H9 (cell line): ENCODE data around the gene CFAP90. TPM values are rescaled to one million over a fixed set of nuclear protein-coding genes. Genes with fewer than 3 reads are reported as not detected.

Experiments used
- DNase-seq: peaks from one replicate; pipeline ENCODE4 v3.0.0-alpha.2; 2017
- H2AFZ ChIP-seq: one replicate; pipeline ENCODE4 v1.6.1; 2013; ENCODE audit warnings: mild to moderate bottlenecking, low read length, control low read depth, moderate library complexity
- H2AK5ac ChIP-seq: 2 replicates; pipeline ENCODE4 v1.6.1; 2013; ENCODE audit warnings: low read length, control low read depth, mixed read lengths; ENCODE audit not compliant: insufficient read length
- H2BK120ac ChIP-seq: one replicate; pipeline ENCODE4 v1.6.1; 2013; ENCODE audit warnings: low read depth, mild to moderate bottlenecking, low read length, control low read depth, inconsistent platforms; ENCODE audit not compliant: poor library complexity, severe bottlenecking
- H2BK12ac ChIP-seq: 2 replicates; pipeline ENCODE4 v1.6.1; 2013; ENCODE audit warnings: low read length, control low read depth, mixed read lengths, low read depth; ENCODE audit not compliant: insufficient read length
- H2BK15ac ChIP-seq: 2 replicates; pipeline ENCODE4 v1.6.1; 2013; ENCODE audit warnings: low read depth, low read length, control low read depth
- H2BK20ac ChIP-seq: one replicate; pipeline ENCODE4 v1.6.1; 2013; ENCODE audit warnings: low read depth, mild to moderate bottlenecking, low read length, control low read depth, inconsistent platforms; ENCODE audit not compliant: poor library complexity, severe bottlenecking
- H2BK5ac ChIP-seq: 2 replicates; pipeline ENCODE4 v1.6.1; 2013; ENCODE audit warnings: low read length, control low read depth, mixed read lengths; ENCODE audit not compliant: insufficient read length
- H3K14ac ChIP-seq: 2 replicates; pipeline ENCODE4 v1.6.1; 2013; ENCODE audit warnings: low read length, control low read depth; ENCODE audit not compliant: insufficient read depth
- H3K18ac ChIP-seq: 2 replicates; pipeline ENCODE4 v1.6.1; 2013; ENCODE audit warnings: low read depth, mild to moderate bottlenecking, mixed read lengths, low read length, control low read depth; ENCODE audit not compliant: insufficient read length
- H3K23ac ChIP-seq: 2 replicates; pipeline ENCODE4 v1.6.1; 2013; ENCODE audit warnings: low read length, control low read depth, mixed read lengths, low read depth; ENCODE audit not compliant: insufficient read length
- H3K23me2 ChIP-seq: 2 replicates; pipeline ENCODE4 v1.6.1; 2013; ENCODE audit warnings: low read depth, mild to moderate bottlenecking, mixed read lengths, low read length, control low read depth; ENCODE audit not compliant: insufficient read length, poor library complexity, severe bottlenecking
- H3K27ac ChIP-seq: 2 replicates; pipeline ENCODE4 v1.5.1; 2013; ENCODE audit warnings: low read length, control low read depth, mixed read lengths, low read depth; ENCODE audit not compliant: insufficient read length
- H3K27me3 ChIP-seq: 2 replicates; pipeline ENCODE4 v1.6.1; 2013; ENCODE audit warnings: low read length, control low read depth, inconsistent platforms; ENCODE audit not compliant: insufficient read depth
- H3K4ac ChIP-seq: 2 replicates; pipeline ENCODE4 v1.6.1; 2013; ENCODE audit warnings: low read depth, mild to moderate bottlenecking, control low read depth, inconsistent platforms, low read length, moderate library complexity
- H3K4me1 ChIP-seq: 2 replicates; pipeline ENCODE4 v1.6.1; 2013; ENCODE audit warnings: low read length, control low read depth, inconsistent platforms; ENCODE audit not compliant: insufficient read depth
- H3K4me2 ChIP-seq: 2 replicates; pipeline ENCODE4 v1.6.1; 2013; ENCODE audit warnings: low read length, control low read depth, mixed read lengths; ENCODE audit not compliant: insufficient read length, insufficient read depth
- H3K56ac ChIP-seq: 2 replicates; pipeline ENCODE4 v1.6.1; 2013; ENCODE audit warnings: low read depth, mild to moderate bottlenecking, mixed read lengths, low read length, control low read depth; ENCODE audit not compliant: insufficient read length
- H3K79me1 ChIP-seq: 2 replicates; pipeline ENCODE4 v1.6.1; 2013; ENCODE audit warnings: low read depth, mild to moderate bottlenecking, moderate library complexity, low read length, control low read depth, inconsistent platforms; ENCODE audit not compliant: insufficient read depth, poor library complexity, severe bottlenecking
- H3K79me2 ChIP-seq: 2 replicates; pipeline ENCODE4 v1.6.1; 2013; ENCODE audit warnings: low read length, control low read depth, inconsistent platforms; ENCODE audit not compliant: insufficient read depth
- H3K9ac ChIP-seq: 2 replicates; pipeline ENCODE4 v1.6.1; 2013; ENCODE audit warnings: low read length, control low read depth, mixed read lengths; ENCODE audit not compliant: insufficient read length; ENCODE audit errors: extremely low read depth
- H3K9me3 ChIP-seq: one replicate; pipeline ENCODE4 v1.6.1; 2013; ENCODE audit warnings: low read depth, low read length, inconsistent platforms; ENCODE audit not compliant: control insufficient read depth
- H3T11ph ChIP-seq: one replicate; pipeline ENCODE4 v1.6.1; 2013; ENCODE audit warnings: mild to moderate bottlenecking, low read length, control low read depth, inconsistent platforms
- H4K20me1 ChIP-seq: one replicate; pipeline ENCODE4 v1.6.1; 2013; ENCODE audit not compliant: control insufficient read depth, insufficient read length, insufficient read depth
- H4K5ac ChIP-seq: 2 replicates; pipeline ENCODE4 v1.6.1; 2013; ENCODE audit warnings: low read depth, mild to moderate bottlenecking, mixed read lengths, low read length, control low read depth; ENCODE audit not compliant: insufficient read length
- H4K8ac ChIP-seq: replicated peaks from 2 replicates; pipeline ENCODE4 v1.6.1; 2013; ENCODE audit warnings: low read length, control low read depth, mixed read lengths, low read depth; ENCODE audit not compliant: insufficient read length
- H4K91ac ChIP-seq: 2 replicates; pipeline ENCODE4 v1.6.1; 2013; ENCODE audit warnings: low read depth, mild to moderate bottlenecking, moderate library complexity, mixed read lengths, low read length, control low read depth; ENCODE audit not compliant: insufficient read length
- H3K27ac Mint-ChIP-seq, 3 experiments: 2 replicates in 2 of 3; 3 replicates in 1 of 3; pipeline ENCODE4 v1.8.0; 2020 to 2021; ENCODE audit warnings: mixed read lengths in 3 of 3, mild to moderate bottlenecking in 1 of 3, moderate library complexity in 1 of 3
- H3K27me3 Mint-ChIP-seq: 2 replicates; pipeline ENCODE4 v1.8.0; 2021; ENCODE audit warnings: low read depth, mild to moderate bottlenecking, moderate library complexity, mixed read lengths
- H3K36me3 Mint-ChIP-seq, 3 experiments: 2 replicates in 2 of 3; 3 replicates in 1 of 3; pipeline ENCODE4 v1.8.0; 2020 to 2021; ENCODE audit warnings: low read depth in 3 of 3, mixed read lengths in 3 of 3; ENCODE audit not compliant: insufficient read depth in 1 of 3
- H3K4me1 Mint-ChIP-seq, 2 experiments: 2 replicates each; pipeline ENCODE4 v1.8.0; 2020; ENCODE audit warnings: mixed read lengths in 2 of 2
- H3K4me3 Mint-ChIP-seq, 2 experiments: 2 replicates in 1 of 2; 3 replicates in 1 of 2; pipeline ENCODE4 v1.8.0; 2020 to 2021; ENCODE audit warnings: mild to moderate bottlenecking in 2 of 2, mixed read lengths in 2 of 2, moderate library complexity in 1 of 2
- H3K9me3 Mint-ChIP-seq, 2 experiments: 2 replicates in 1 of 2; 3 replicates in 1 of 2; pipeline ENCODE4 v1.8.0; 2020; ENCODE audit warnings: mild to moderate bottlenecking in 2 of 2, mixed read lengths in 2 of 2, moderate library complexity in 1 of 2
- WGBS: extraction: QIAGEN DNeasy Blood & Tissue Kit; methylation state at CpG from one replicate; pipeline ENCODE4 v1.1.7; 2013; ENCODE audit warnings: missing lambda C conversion rate, low lambda C conversion rate, mixed read lengths; ENCODE audit not compliant: insufficient read length; ENCODE audit errors: extremely low coverage; 5-methylcytosine and 5-hydroxymethylcytosine counted together
- total RNA-seq: library from RNA; stranded (reverse); gene quantifications from 2 replicates; pipeline ENCODE4 v1.2.1, GENCODE V29; 2021
- TF ChIP-seq, protein P1 (sequence below): fragments of 200-600 bp; sonication (generic); conservative IDR thresholded peaks from 3 replicates; pipeline ENCODE4 v1.8.0; 2021; ENCODE audit warnings: antibody characterized with exemption, mild to moderate bottlenecking

Gene CFAP90
- total RNA-seq, 1 experiment from 2014 or later, result 0.44 TPM

DNA sequence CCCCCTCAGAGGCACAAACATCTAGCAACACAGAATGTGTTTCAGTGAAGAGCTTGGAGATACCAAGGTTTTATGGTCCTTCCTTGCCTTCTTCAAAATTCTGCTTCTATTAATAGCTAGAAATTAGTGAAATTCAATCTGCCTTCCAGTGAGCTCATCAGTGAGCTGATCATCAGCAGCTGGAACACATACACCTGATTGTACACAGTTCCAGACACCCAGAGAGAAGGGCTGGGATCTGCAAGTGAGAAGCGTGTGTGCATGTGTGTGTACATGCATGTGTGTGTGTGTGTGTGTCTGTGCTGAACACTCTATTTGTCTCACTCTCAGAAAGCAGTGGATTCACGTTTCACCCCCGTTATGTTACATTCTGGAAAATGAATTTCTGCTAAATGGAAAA is 28.5 kb downstream of the CFAP90 start:
- H2BK120ac ChIP-seq, result no peak overlapping the region
- WGBS, result no CpG with 5 or more reads among the region's 3 CpGs

More for the DNA sequence above, 28.5 kb downstream of the CFAP90 start:
- Mint-ChIP-seq H3K36me3 (peaks cover 12 to 27% (median 16%) of the 10 kb centered on the region in 3 experiments; a peak in 5 of 7 replicates), H3K27me3 (no peaks in the 10 kb centered on the region), H3K9me3 (no peaks in the 10 kb centered on the region), H3K4me3 (no peak overlapping the region), H3K4me1 (no peaks in the 10 kb centered on the region; a peak in 1 of 4 replicates), H3K27ac (no peak overlapping the region)
- Histone ChIP-seq H3K79me1 (no peaks in the 10 kb centered on the region), H3K18ac (no peak overlapping the region), H2BK15ac (no peak overlapping the region), H3K9ac (no peak overlapping the region), H3K27me3 (no peaks in the 10 kb centered on the region), H3K56ac (no peak overlapping the region), H3K27ac (no peak overlapping the region), H3K23ac (no peak overlapping the region), H2BK5ac (no peak overlapping the region), H3K4ac (no peak overlapping the region), H4K8ac (no peak overlapping the region), H3K79me2 (no peaks in the 10 kb centered on the region), H2BK12ac (no peak overlapping the region), H4K91ac (no peak overlapping the region), H3K4me2 (no peak overlapping the region), H2BK20ac (no peak overlapping the region), H4K5ac (no peak overlapping the region), H2AFZ (no peak overlapping the region), H3T11ph (no peak overlapping the region), H3K4me1 (no peaks in the 10 kb centered on the region), H3K23me2 (peaks cover 4% of the 10 kb centered on the region), H3K14ac (no peak overlapping the region), H3K9me3 (no peaks in the 10 kb centered on the region), H4K20me1 (no peaks in the 10 kb centered on the region), H2AK5ac (no peak overlapping the region)
- no peak for DNase-seq
- TF ChIP-seq, protein P1, sequence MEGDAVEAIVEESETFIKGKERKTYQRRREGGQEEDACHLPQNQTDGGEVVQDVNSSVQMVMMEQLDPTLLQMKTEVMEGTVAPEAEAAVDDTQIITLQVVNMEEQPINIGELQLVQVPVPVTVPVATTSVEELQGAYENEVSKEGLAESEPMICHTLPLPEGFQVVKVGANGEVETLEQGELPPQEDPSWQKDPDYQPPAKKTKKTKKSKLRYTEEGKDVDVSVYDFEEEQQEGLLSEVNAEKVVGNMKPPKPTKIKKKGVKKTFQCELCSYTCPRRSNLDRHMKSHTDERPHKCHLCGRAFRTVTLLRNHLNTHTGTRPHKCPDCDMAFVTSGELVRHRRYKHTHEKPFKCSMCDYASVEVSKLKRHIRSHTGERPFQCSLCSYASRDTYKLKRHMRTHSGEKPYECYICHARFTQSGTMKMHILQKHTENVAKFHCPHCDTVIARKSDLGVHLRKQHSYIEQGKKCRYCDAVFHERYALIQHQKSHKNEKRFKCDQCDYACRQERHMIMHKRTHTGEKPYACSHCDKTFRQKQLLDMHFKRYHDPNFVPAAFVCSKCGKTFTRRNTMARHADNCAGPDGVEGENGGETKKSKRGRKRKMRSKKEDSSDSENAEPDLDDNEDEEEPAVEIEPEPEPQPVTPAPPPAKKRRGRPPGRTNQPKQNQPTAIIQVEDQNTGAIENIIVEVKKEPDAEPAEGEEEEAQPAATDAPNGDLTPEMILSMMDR, result no peak
